Measurements from ENCODE around the gene PRKCE. TPM values are rescaled to one million over a fixed set of nuclear protein-coding genes. Genes with fewer than 3 reads are reported as not detected.

Gene PRKCE
- total and polyA plus RNA-seq, 2 donors: 3.2 to 3.3 TPM

GRCh38 chr2:45698554-45698953 lies 47.1 kb downstream of the PRKCE start:
- peaks cover 0 to 6% of the 10 kb centered on the region in 2 donors for H3K4me1 ChIP-seq (ENCODE audit: control insufficient read depth in 2 of 2, insufficient read depth in 2 of 2, low read length in 2 of 2)
- H3K9me3 ChIP-seq (ENCODE audit: control insufficient read depth in 2 of 2, insufficient read depth in 1 of 2, low read length in 1 of 2): no peaks in the 10 kb centered on the region
- H3K27me3 ChIP-seq (ENCODE audit: control insufficient read depth in 2 of 2, insufficient read depth in 1 of 2, low read length in 1 of 2): no peaks in the 10 kb centered on the region
- no peaks in the 10 kb centered on the region for H3K36me3 ChIP-seq (ENCODE audit: control insufficient read depth in 2 of 2, insufficient read depth in 2 of 2, low read length in 1 of 2)
- DNase-seq (ENCODE audit: low read depth in 6 of 9, low spot score in 9 of 9): no peak
- no peak overlapping the region for H3K4me3 ChIP-seq (ENCODE audit: low read length in 2 of 2)
- no peak overlapping the region for H3K27ac ChIP-seq (ENCODE audit: low read depth in 1 of 2, low read length in 1 of 2)

GRCh38 chr2:45699032-45699658 lies 47.7 kb downstream of the PRKCE start:
- Histone ChIP-seq H3K27me3 (ENCODE audit: control insufficient read depth in 2 of 2, insufficient read depth in 1 of 2, low read length in 1 of 2) (no peaks in the 10 kb centered on the region), H3K36me3 (ENCODE audit: control insufficient read depth in 2 of 2, insufficient read depth in 2 of 2, low read length in 1 of 2) (no peaks in the 10 kb centered on the region), H3K27ac (ENCODE audit: low read depth in 1 of 2, low read length in 1 of 2) (no peak overlapping the region), H3K9me3 (ENCODE audit: control insufficient read depth in 2 of 2, insufficient read depth in 1 of 2, low read length in 1 of 2) (no peaks in the 10 kb centered on the region), H3K4me1 (ENCODE audit: control insufficient read depth in 2 of 2, insufficient read depth in 2 of 2, low read length in 2 of 2) (peaks cover 0 to 6% of the 10 kb centered on the region in 2 donors), H3K4me3 (ENCODE audit: low read length in 2 of 2) (no peak overlapping the region)
- no peak for DNase-seq (ENCODE audit: low read depth in 6 of 9, low spot score in 9 of 9)
- 82% methylated on average over 7 of the region's 7 CpGs for WGBS

- no peaks in the 10 kb centered on the region for H3K9me3 ChIP-seq (ENCODE audit: control insufficient read depth in 2 of 2, insufficient read depth in 1 of 2, low read length in 1 of 2)
- no peaks in the 10 kb centered on the region for H3K36me3 ChIP-seq (ENCODE audit: control insufficient read depth in 2 of 2, insufficient read depth in 2 of 2, low read length in 1 of 2)
- WGBS: 94% methylated on average over 10 of the region's 10 CpGs
- peaks cover 0 to 6% of the 10 kb centered on the region in 2 donors for H3K4me1 ChIP-seq (ENCODE audit: control insufficient read depth in 2 of 2, insufficient read depth in 2 of 2, low read length in 2 of 2)
- no peak overlapping the region for H3K4me3 ChIP-seq (ENCODE audit: low read length in 2 of 2)
- DNase-seq (ENCODE audit: low read depth in 6 of 9, low spot score in 9 of 9): no peak
- H3K27me3 ChIP-seq (ENCODE audit: control insufficient read depth in 2 of 2, insufficient read depth in 1 of 2, low read length in 1 of 2): no peaks in the 10 kb centered on the region
- H3K27ac ChIP-seq (ENCODE audit: low read depth in 1 of 2, low read length in 1 of 2): no peak overlapping the region
Observed at GRCh38 chr2:45700407-45701013, 49.0 kb downstream of the PRKCE start.

GRCh38 chr2:45705233-45705632 lies 53.8 kb downstream of the PRKCE start:
- Histone ChIP-seq H3K9me3 (ENCODE audit: control insufficient read depth in 2 of 2, insufficient read depth in 1 of 2, low read length in 1 of 2) (peaks cover 0 to 2% of the 10 kb centered on the region in 2 donors), H3K36me3 (ENCODE audit: control insufficient read depth in 2 of 2, insufficient read depth in 2 of 2, low read length in 1 of 2) (no peaks in the 10 kb centered on the region), H3K27me3 (ENCODE audit: control insufficient read depth in 2 of 2, insufficient read depth in 1 of 2, low read length in 1 of 2) (no peaks in the 10 kb centered on the region), H3K27ac (ENCODE audit: low read depth in 1 of 2, low read length in 1 of 2) (no peak overlapping the region), H3K4me3 (ENCODE audit: low read length in 2 of 2) (no peak overlapping the region), H3K4me1 (ENCODE audit: control insufficient read depth in 2 of 2, insufficient read depth in 2 of 2, low read length in 2 of 2) (no peaks in the 10 kb centered on the region)
- no peak for DNase-seq (ENCODE audit: low read depth in 6 of 9, low spot score in 9 of 9)
- 87% methylated on average over 5 of the region's 5 CpGs for WGBS

- H3K4me1 ChIP-seq (ENCODE audit: control insufficient read depth in 2 of 2, insufficient read depth in 2 of 2, low read length in 2 of 2): no peaks in the 10 kb centered on the region
- no peaks in the 10 kb centered on the region for H3K27me3 ChIP-seq (ENCODE audit: control insufficient read depth in 2 of 2, insufficient read depth in 1 of 2, low read length in 1 of 2)
- peaks cover 0 to 2% of the 10 kb centered on the region in 2 donors for H3K9me3 ChIP-seq (ENCODE audit: control insufficient read depth in 2 of 2, insufficient read depth in 1 of 2, low read length in 1 of 2)
- no peak overlapping the region for H3K4me3 ChIP-seq (ENCODE audit: low read length in 2 of 2)
- no peak overlapping the region for H3K27ac ChIP-seq (ENCODE audit: low read depth in 1 of 2, low read length in 1 of 2)
- no peak for DNase-seq (ENCODE audit: low read depth in 6 of 9, low spot score in 9 of 9)
- H3K36me3 ChIP-seq (ENCODE audit: control insufficient read depth in 2 of 2, insufficient read depth in 2 of 2, low read length in 1 of 2): no peaks in the 10 kb centered on the region
Observed at GRCh38 chr2:45706033-45706432, 54.6 kb downstream of the PRKCE start.

GRCh38 chr2:45707006-45707405 lies 55.5 kb downstream of the PRKCE start:
- WGBS: 95% methylated on average over 3 of the region's 3 CpGs
- Histone ChIP-seq H3K4me3 (ENCODE audit: low read length in 2 of 2) (no peak overlapping the region), H3K36me3 (ENCODE audit: control insufficient read depth in 2 of 2, insufficient read depth in 2 of 2, low read length in 1 of 2) (no peaks in the 10 kb centered on the region), H3K4me1 (ENCODE audit: control insufficient read depth in 2 of 2, insufficient read depth in 2 of 2, low read length in 2 of 2) (no peaks in the 10 kb centered on the region), H3K27ac (ENCODE audit: low read depth in 1 of 2, low read length in 1 of 2) (no peak overlapping the region), H3K9me3 (ENCODE audit: control insufficient read depth in 2 of 2, insufficient read depth in 1 of 2, low read length in 1 of 2) (peaks cover 0 to 2% of the 10 kb centered on the region in 2 donors), H3K27me3 (ENCODE audit: control insufficient read depth in 2 of 2, insufficient read depth in 1 of 2, low read length in 1 of 2) (no peaks in the 10 kb centered on the region)
- DNase-seq (ENCODE audit: low read depth in 6 of 9, low spot score in 9 of 9): no peak

- DNase-seq (ENCODE audit: low read depth in 6 of 9, low spot score in 9 of 9): no peak
- Histone ChIP-seq H3K36me3 (ENCODE audit: control insufficient read depth in 2 of 2, insufficient read depth in 2 of 2, low read length in 1 of 2) (no peaks in the 10 kb centered on the region), H3K27ac (ENCODE audit: low read depth in 1 of 2, low read length in 1 of 2) (no peak overlapping the region), H3K27me3 (ENCODE audit: control insufficient read depth in 2 of 2, insufficient read depth in 1 of 2, low read length in 1 of 2) (no peaks in the 10 kb centered on the region), H3K9me3 (ENCODE audit: control insufficient read depth in 2 of 2, insufficient read depth in 1 of 2, low read length in 1 of 2) (peaks cover 0 to 2% of the 10 kb centered on the region in 2 donors), H3K4me1 (ENCODE audit: control insufficient read depth in 2 of 2, insufficient read depth in 2 of 2, low read length in 2 of 2) (no peaks in the 10 kb centered on the region), H3K4me3 (ENCODE audit: low read length in 2 of 2) (no peak overlapping the region)
- WGBS: 96% methylated on average over 6 of the region's 6 CpGs
Observed at GRCh38 chr2:45707661-45708060, 56.2 kb downstream of the PRKCE start.

GRCh38 chr2:45708501-45708900 lies 57.0 kb downstream of the PRKCE start:
- no peaks in the 10 kb centered on the region for H3K36me3 ChIP-seq (ENCODE audit: control insufficient read depth in 2 of 2, insufficient read depth in 2 of 2, low read length in 1 of 2)
- WGBS: 96% methylated on average over 3 of the region's 3 CpGs
- no peaks in the 10 kb centered on the region for H3K4me1 ChIP-seq (ENCODE audit: control insufficient read depth in 2 of 2, insufficient read depth in 2 of 2, low read length in 2 of 2)

GRCh38 chr2:45709137-45709536 lies 57.7 kb downstream of the PRKCE start:
- H3K9me3 ChIP-seq (ENCODE audit: control insufficient read depth in 2 of 2, insufficient read depth in 1 of 2, low read length in 1 of 2): peaks cover 0 to 2% of the 10 kb centered on the region in 2 donors
- no peaks in the 10 kb centered on the region for H3K4me1 ChIP-seq (ENCODE audit: control insufficient read depth in 2 of 2, insufficient read depth in 2 of 2, low read length in 2 of 2)
- H3K27me3 ChIP-seq (ENCODE audit: control insufficient read depth in 2 of 2, insufficient read depth in 1 of 2, low read length in 1 of 2): no peaks in the 10 kb centered on the region
- WGBS: 100% methylated on average over 1 of the region's 1 CpG
- H3K4me3 ChIP-seq (ENCODE audit: low read length in 2 of 2): no peak overlapping the region
- H3K36me3 ChIP-seq (ENCODE audit: control insufficient read depth in 2 of 2, insufficient read depth in 2 of 2, low read length in 1 of 2): no peaks in the 10 kb centered on the region
- no peak for DNase-seq (ENCODE audit: low read depth in 6 of 9, low spot score in 9 of 9)
- H3K27ac ChIP-seq (ENCODE audit: low read depth in 1 of 2, low read length in 1 of 2): no peak overlapping the region

More at GRCh38 chr2:45708501-45708900, 57.0 kb downstream of the PRKCE start:
- no peak overlapping the region for H3K27ac ChIP-seq (ENCODE audit: low read depth in 1 of 2, low read length in 1 of 2)
- H3K4me3 ChIP-seq (ENCODE audit: low read length in 2 of 2): no peak overlapping the region
- peaks cover 0 to 2% of the 10 kb centered on the region in 2 donors for H3K9me3 ChIP-seq (ENCODE audit: control insufficient read depth in 2 of 2, insufficient read depth in 1 of 2, low read length in 1 of 2)
- no peak for DNase-seq (ENCODE audit: low read depth in 6 of 9, low spot score in 9 of 9)
- H3K27me3 ChIP-seq (ENCODE audit: control insufficient read depth in 2 of 2, insufficient read depth in 1 of 2, low read length in 1 of 2): no peaks in the 10 kb centered on the region
